ENCODE measurements around the gene COPE. TPM values are rescaled to one million over a fixed set of nuclear protein-coding genes. Genes with fewer than 3 reads are reported as not detected.
"Not testable (repeated sequence)": the region's sequence is repeated elsewhere in the genome, so short reads cannot be mapped to it uniquely, and the experiment has no call there.

The COPE gene
- total RNA-seq, 1 donor from 2014 or later = 331 TPM

DNA sequence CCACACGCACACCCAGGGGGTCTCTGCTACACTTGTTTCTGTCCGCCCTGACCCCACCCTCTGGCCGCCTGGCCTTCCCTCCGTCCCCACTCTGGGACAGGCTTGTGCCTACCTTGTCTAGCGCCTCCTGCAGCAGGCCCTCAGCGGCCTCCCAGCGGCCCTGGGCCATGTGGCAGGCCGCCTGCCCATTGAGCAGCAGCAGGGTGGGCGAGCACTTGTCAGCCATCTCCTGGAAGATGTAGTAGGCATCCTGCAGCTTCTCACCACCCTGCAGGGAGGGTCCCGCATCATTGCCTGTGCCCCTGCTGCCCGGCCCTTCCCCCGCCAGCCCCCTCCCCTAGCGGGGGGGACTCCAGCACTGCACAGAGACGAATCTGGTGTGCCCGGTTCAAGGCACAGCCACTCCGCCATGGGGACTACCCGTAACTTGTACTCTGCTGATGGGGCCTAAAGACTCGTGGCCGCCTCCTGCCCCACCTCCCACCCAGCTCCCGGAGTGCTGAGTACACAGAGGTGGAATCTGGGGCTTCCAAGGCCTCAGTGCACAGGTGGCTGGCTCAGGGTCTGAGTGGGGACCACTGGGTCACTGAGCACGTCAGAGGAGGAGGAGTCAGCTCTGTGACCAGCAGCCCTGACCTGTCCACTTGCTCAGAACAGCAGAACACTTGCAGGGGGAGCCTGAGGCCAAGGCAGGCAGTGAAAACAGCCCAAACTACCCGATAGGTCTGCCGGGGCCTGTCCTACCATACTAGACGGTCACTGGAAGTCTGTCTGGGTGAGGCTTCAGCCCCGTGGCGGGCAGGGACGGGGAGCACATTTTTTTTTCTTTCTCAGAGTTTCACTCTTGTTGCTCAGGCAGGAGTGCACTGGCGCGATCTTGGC is 15.8 kb downstream of the COPE start:
- peak; percentile 47 for FAIRE-seq
- no peaks in the 10 kb centered on the region for H3K27me3 ChIP-seq (ENCODE audit: control insufficient read depth, insufficient read depth, low read length)
- TF ChIP-seq, protein P1, sequence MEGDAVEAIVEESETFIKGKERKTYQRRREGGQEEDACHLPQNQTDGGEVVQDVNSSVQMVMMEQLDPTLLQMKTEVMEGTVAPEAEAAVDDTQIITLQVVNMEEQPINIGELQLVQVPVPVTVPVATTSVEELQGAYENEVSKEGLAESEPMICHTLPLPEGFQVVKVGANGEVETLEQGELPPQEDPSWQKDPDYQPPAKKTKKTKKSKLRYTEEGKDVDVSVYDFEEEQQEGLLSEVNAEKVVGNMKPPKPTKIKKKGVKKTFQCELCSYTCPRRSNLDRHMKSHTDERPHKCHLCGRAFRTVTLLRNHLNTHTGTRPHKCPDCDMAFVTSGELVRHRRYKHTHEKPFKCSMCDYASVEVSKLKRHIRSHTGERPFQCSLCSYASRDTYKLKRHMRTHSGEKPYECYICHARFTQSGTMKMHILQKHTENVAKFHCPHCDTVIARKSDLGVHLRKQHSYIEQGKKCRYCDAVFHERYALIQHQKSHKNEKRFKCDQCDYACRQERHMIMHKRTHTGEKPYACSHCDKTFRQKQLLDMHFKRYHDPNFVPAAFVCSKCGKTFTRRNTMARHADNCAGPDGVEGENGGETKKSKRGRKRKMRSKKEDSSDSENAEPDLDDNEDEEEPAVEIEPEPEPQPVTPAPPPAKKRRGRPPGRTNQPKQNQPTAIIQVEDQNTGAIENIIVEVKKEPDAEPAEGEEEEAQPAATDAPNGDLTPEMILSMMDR (IDR thresholded peaks at IDR 0.05; ENCODE audit: insufficient read depth, low read length, severe bottlenecking) = no peak
- peaks cover 28% of the 10 kb centered on the region for H3K36me3 ChIP-seq (ENCODE audit: control insufficient read depth, insufficient read depth, low read length)
- H3K4me3 ChIP-seq (ENCODE audit: low read depth, low read length) = no peak overlapping the region
- no peak for DNase-seq (ENCODE audit: low read depth)

DNA sequence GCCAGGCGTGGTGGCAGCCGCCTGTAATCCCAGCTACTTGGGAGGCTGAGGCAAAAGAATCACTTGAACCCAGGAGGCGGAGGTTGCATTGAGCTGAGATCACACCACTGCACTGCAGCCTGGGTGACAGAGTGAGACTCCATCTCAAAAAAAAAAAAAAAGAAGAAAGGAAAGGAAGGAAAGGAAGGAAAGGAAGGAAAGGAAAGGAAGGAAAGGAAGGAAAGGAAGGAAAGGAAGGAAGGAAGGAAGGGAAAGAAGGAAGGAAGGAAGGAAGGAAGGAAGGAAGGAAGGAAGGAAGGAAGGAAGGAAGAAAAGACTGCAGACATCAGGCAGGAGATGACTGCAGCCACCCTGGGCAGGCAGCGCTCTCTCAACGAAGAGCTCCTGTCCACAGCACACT is 16.7 kb downstream of the COPE start:
- H3K36me3 ChIP-seq (ENCODE audit: control insufficient read depth, insufficient read depth, low read length) = peaks cover 25% of the 10 kb centered on the region
- H3K27me3 ChIP-seq (ENCODE audit: control insufficient read depth, insufficient read depth, low read length); DNase-seq (ENCODE audit: low read depth); FAIRE-seq; H3K4me3 ChIP-seq (ENCODE audit: low read depth, low read length): not testable (repeated sequence)

DNA sequence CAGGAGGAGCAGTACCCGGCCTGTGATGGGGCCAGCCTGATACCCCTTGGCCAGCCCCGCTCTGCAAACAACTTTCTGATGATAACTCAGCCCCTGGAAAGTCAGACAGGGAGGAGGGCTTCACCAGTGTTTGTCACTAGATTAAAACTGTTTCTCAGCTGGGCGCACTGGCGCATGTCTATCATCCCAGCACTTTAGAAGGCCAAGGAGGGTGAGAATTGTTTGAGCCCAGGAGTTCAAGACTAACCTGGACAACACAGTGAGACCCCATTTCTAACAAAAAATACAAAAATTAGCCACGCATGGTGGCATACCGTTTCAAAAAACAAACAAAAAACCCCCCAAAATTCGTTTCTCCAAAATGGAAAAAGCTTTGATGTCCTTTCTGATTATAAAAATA is 17.7 kb downstream of the COPE start:
- no peak overlapping the region for H3K4me3 ChIP-seq (ENCODE audit: low read depth, low read length)
- peaks cover 2% of the 10 kb centered on the region for H3K27me3 ChIP-seq (ENCODE audit: control insufficient read depth, insufficient read depth, low read length)
- DNase-seq (ENCODE audit: low read depth) = no peak
- TF ChIP-seq, protein P1 (IDR thresholded peaks at IDR 0.05; ENCODE audit: insufficient read depth, low read length, severe bottlenecking) = no peak
- FAIRE-seq = no peak
- peaks cover 20% of the 10 kb centered on the region for H3K36me3 ChIP-seq (ENCODE audit: control insufficient read depth, insufficient read depth, low read length)

DNA sequence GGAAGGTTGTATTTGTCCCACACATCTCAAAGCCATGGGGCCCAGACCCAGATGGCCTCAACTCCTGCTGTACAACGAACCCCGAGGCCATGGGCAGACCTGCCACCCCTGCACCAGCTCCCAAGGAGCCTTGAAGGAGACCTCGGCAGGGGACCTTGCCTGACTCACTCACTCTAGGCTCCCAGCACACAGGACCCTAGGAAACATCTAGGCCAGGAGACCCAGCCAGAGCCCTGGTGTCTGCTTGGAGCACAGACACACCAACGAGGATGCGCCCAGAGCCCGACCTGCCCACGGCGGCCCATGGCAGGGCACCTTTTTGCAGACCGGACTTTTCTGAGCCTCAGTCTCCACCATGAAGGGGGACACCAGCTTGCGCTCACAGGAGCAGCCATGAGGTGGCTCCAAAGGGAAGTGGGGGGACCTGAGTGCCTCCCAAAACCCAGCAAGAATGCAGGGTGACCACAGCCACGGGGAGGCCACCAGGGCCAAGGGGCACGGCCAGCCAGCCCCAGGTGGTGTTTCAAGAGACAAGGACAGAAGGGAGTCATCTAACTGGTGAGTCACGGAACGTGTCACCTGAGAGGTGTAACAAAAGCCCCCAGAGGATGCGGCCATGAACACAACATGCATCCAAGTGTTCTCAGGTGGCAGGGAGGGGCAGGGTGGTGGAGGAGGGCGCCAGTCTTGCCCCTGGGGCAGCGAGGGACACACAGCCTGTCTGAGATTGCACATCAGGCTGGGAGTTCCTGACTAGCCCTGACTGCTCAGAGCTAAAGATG is 18.3 kb downstream of the COPE start:
- Histone ChIP-seq H3K4me3 (ENCODE audit: low read depth, low read length) (no peak overlapping the region), H3K36me3 (ENCODE audit: control insufficient read depth, insufficient read depth, low read length) (peaks cover 15% of the 10 kb centered on the region), H3K27me3 (ENCODE audit: control insufficient read depth, insufficient read depth, low read length) (peaks cover 3% of the 10 kb centered on the region)
- FAIRE-seq = no peak
- DNase-seq (ENCODE audit: low read depth) = no peak
- TF ChIP-seq, protein P1 (IDR thresholded peaks at IDR 0.05; ENCODE audit: insufficient read depth, low read length, severe bottlenecking) = no peak

DNA sequence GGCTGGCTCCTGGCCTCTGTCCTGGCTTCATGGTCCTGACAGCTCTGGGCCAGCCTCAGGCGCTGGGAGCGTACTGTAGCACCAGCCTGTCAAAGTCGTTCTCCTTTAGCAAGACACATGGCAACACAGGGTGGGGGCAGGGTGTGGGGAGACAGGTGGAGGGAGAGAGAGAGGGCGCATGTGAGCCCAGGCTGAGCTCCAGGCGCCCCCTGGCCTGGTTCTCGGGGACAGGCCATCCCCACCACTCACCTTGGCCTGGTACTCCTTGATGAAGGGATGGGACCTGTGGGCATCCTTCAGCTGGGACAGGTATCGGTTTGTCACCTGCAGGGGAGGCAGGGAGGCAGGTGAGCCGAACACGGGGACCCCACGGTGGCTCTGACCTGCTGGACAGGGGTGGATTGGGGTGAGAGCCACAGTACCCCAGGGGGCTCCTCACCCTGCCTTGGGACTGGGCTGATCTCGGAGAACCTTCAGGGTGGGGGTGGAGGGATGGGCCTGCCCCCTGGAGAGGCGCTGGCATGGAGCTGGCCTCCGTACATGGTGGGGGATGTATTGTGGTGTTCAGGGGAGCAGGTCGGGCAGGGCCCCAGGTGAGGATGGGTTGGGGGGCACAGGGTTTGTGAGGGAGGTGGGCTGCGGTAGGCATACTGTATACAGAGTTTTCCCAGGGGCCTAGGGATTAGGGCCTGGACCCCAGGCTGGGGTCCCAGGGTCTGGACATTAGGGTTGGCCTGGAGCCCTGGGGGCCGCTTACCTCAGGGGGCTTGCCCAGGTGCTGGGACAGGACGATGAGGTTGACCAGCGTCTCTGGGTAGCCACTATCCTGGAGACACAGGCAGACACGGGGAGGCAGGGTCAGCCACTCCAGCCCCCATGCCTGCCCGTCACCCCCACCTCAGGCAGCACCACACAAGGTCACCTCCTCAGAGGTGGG is 19.3 kb downstream of the COPE start:
- FAIRE-seq = no peak
- peaks cover 10% of the 10 kb centered on the region for H3K36me3 ChIP-seq (ENCODE audit: control insufficient read depth, insufficient read depth, low read length)

More for the DNA sequence above, 19.3 kb downstream of the COPE start:
- TF ChIP-seq, protein P1 (IDR thresholded peaks at IDR 0.05; ENCODE audit: insufficient read depth, low read length, severe bottlenecking) = no peak
- DNase-seq (ENCODE audit: low read depth) = no peak
- Histone ChIP-seq H3K27me3 (ENCODE audit: control insufficient read depth, insufficient read depth, low read length) (peaks cover 5% of the 10 kb centered on the region), H3K4me3 (ENCODE audit: low read depth, low read length) (no peak overlapping the region)

Measured in bronchial epithelial cell (primary cell).